ENCODE data around the gene UBE2D1.
"Not testable (repeated sequence)": the region's sequence is repeated elsewhere in the genome, so short reads cannot be mapped to it uniquely, and the experiment has no call there.

UBE2D1 gene

DNA sequence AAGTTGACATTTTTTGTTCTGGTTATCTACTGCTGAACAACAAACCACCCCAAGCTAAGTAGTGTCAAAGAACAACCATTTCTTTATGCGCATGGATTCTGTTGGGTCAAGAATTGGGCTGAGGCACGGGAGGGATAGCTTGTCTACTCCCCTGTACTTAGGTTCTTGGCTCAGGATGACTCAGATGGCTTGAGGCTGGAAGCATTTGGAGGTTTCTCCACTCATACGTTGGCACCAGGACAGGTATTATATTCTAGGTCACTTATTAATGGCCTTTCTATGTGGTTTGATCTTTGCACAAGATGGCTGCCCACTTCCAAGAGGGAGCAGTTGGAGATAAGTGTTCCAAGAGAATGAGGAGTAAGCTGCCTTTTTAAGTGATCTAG is 38.6 kb downstream of the UBE2D1 start:
- no peak for DNase-seq

DNA sequence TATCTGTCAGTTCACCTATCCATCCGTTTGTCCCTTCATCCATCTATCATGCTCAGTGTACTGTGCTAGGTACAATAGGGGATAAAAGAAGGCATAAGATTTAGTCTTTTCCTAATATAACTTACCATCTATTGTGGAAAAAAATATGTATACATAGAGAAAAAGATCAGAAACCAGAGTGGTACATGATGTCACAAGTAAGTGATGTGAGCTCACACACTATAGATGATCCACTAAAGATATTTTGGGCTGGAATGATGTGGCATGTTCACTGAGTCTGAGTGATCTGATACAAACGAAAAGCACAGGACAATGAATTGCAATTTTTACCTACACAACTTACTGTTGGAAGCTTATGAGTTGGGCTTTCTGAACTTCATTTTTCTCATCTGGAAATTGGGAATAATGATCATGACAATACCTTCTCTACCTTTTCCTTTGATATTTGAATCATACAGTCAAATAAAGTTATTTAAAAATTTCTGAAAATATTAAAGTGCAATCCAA is 47.7 kb downstream of the UBE2D1 start:
- DNase-seq: no peak

DNA sequence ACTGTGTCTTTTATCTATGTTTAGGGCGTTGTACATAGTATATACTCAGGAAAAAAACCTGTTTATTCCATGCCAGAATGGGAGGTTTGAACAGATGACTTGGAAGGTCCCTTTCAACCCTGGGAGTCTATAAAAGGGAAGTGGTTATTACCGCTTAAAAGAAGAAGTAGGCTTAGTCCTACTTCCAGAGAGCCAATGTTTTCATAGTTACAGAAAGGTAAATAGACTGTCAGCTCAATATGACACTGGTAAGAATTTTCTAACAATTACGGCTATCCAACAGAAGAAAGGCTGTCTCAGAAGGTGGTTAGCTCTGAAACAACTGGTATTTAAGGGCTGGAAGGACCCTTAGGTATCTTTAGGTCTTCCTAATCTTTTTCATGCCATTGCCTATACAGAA is 49.3 kb downstream of the UBE2D1 start:
- no peak for DNase-seq

GRCh38 chr10:58384544-58384998 is 49.8 kb downstream of the UBE2D1 start:
- DNase-seq: peak in 4 of 56 donors; percentile 9 to 46 (median 16)

DNA sequence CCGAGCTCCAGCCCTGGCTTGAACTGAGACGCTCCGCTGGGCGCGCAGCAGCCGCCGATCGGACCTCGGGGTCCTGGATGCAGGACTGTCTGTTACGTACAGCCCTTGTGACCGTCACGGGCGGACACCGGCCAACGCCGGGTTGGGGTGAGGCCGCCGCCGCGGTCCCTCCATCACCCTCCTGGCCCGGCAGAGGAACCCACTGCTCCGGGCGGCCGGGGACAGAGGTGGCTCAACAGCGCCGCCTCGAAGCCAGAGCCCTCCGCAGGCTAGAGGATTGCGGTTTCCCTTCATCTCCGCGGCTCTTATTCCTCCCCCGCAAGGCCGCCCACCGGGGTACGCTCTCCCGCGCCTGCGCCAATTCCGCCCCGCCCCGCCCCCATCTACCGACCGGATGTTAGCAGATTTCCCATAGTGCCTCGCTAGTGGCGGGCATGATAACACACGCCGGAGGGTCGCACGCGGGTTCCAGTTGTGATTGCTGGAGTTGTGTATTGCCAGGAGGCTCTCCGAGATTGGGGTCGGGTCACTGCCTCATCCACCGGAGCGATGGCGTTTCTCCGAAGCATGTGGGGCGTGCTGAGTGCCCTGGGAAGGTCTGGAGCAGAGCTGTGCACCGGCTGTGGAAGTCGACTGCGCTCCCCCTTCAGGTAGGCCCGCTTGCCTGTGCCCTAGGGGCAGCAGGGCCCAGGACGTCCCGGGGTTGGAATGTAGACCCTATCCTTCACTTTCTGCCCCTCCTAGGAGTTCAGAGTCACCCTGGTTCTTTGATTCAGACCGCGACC is 50.4 kb downstream of the UBE2D1 start, which contains the start of gene TFAM:
TSS of gene TFAM (plus strand) at position 412 of the 785 bp plus-strand sequence. CDS start at position 550, 138 bp downstream.
- peak; percentile 64 to 98 (median 90) for DNase-seq

DNA sequence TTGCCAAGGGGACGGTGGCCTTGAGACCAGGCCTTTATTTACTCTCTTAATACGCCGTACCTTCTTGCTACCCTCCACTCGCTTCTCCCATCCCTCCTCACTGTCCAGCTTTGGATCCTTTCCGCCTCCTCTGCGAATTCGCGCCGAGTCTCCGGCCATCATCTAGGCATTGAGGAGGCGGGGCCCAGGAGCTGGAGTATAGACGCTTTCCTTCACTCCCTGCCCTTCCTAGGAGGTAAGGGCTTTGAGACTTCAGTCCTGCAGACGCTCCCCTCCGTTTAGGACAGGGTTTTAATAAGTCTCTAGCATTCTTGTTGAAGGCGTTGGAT is 50.9 kb downstream of the UBE2D1 start:
- DNase-seq: peak in 13 of 56 donors; percentile 5 to 48 (median 21)

- DNase-seq: no peak
These were observed 54.2 kb downstream of the UBE2D1 start for GRCh38 chr10:58389024-58389423.

- peak in 1 of 56 donors; percentile 9 for DNase-seq
These were observed 58.5 kb downstream of the UBE2D1 start for GRCh38 chr10:58393317-58393716.

DNA sequence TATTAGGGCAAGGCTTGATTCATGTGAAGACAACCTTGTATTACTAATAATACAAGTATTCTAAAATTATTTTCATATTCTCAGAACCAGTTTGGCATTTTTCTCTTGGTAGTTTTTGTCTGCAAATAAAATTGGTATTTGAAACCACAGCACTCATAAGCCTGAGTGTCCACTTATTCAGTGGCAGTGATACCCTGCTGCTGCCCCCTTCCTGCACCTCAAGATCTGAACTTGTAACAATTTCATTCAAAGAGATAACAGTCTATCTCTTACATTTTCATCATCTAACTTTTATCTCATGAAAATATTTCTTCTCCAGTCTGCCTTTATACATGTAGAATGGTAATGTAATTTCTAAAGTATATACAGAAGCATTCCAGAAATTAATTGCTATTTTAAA is 59.7 kb downstream of the UBE2D1 start:
- DNase-seq: no peak

GRCh38 chr10:58396057-58396456 is 61.3 kb downstream of the UBE2D1 start:
- no peak for DNase-seq

DNA sequence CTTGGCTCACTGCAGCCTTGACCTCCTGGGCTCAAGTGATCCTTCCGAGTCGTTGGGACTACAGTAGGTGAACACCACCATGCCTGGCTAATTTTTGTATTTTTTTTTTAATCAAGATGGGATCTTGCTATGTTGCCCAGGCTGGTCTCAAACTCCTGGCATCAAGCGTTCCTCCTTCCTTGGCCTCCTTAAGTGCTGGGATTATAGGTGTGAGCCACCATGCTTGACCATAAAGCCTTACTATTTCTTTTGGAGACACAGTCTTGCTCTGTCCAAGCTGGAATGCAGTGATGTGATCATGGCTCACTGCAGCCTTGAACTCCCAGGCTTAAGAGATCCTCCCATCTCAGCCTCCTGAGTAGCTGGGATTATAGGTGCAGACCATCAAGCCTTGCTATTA is 63.0 kb downstream of the UBE2D1 start:
- DNase-seq: no peak

DNA sequence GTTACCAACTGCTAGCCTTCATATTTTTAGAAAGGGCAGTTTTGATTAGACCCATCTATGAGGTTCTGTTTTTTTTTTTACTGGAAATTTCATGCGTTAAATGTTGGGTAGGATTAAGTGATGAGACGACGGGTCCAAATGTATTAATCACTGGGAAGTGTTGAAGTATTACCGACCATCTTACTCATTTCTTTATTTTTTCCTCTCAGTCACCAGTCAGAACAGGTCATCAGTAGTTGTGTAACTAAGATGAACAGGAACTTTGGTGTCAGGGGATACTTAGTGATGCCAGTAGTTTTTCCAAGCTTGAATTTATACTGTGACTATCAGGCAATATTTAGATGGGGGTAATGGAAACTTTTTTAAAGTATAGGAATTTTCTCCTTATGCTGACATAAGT is 64.6 kb downstream of the UBE2D1 start:
- no peak for DNase-seq

DNA sequence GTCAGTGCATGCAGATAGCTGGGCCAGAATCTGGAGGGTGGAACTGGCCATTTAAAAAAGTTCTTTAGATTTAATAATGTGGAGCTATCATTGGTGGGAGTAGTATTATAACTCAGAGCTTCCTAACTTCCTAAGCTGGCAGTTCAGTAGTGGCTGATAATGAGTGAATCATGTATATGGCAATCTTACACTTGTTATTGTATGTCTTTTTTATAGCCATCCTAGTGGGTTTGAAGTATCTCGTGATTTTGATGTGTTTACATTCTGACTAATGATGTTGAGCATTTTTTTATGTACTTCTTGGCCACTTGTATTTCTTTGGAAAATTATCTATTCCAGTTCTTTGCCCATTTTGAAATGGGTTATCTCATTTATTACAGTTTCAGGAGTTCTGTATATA is 65.8 kb downstream of the UBE2D1 start:
- no peak for DNase-seq

- no peak for DNase-seq
These were observed 69.2 kb downstream of the UBE2D1 start for GRCh38 chr10:58404001-58404400.

- no peak for DNase-seq
These were observed 75.3 kb downstream of the UBE2D1 start for GRCh38 chr10:58409956-58410610.

DNA sequence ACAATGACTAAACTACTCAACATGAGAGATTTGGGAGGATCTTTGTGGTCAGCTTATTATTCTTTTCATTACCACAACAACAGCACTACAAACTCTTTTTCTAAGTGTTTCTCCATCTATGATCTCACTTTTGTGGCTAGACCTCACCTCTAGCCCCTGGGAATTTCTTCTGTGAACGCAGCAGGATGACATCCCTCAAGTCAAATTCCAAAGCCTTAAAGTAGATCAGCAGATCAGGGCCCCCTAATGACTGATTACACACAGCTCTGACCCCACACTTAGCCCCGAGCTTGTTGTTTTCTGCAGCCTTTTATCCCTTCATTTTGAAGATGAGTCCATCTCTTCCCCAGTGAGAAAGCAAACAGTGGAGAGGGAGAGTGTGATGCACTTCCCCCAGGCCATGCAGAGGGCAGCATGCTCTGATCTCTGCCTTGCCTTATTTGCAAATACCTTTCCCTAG is 77.7 kb downstream of the UBE2D1 start:
- DNase-seq: no peak

- peak in 2 of 56 donors; percentile 3 to 4 for DNase-seq
These were observed 79.7 kb downstream of the UBE2D1 start for GRCh38 chr10:58414270-58415041.

GRCh38 chr10:58415757-58416156 is 81.0 kb downstream of the UBE2D1 start:
- DNase-seq: no peak

GRCh38 chr10:58417902-58418301 is 83.1 kb downstream of the UBE2D1 start:
- not testable (repeated sequence) for DNase-seq
